Uterus (tissue), 2 donors: ENCODE measurements around the gene ABHD16B.

Experiments
- POLR2A ChIP-seq, 2 donors: fragments of 450-650 bp; IDR thresholded peaks; one replicate each; pipeline ENCODE4 v1.6.1; 2016; ENCODE audit warnings: antibody characterized with exemption in 2 of 2, mild to moderate bottlenecking in 1 of 2, moderate library complexity in 1 of 2
- TF ChIP-seq, protein P1 (sequence below), 4 experiments: fragments of 200-600 bp in 2 of 4; fragments of 450-650 bp in 2 of 4; sonication (generic) in 2 of 4; IDR thresholded peaks; one replicate each; pipeline ENCODE4 v1.5.1; 2016 to 2019; ENCODE audit warnings: antibody characterized with exemption in 4 of 4, mild to moderate bottlenecking in 2 of 4, moderate library complexity in 1 of 4

DNA sequence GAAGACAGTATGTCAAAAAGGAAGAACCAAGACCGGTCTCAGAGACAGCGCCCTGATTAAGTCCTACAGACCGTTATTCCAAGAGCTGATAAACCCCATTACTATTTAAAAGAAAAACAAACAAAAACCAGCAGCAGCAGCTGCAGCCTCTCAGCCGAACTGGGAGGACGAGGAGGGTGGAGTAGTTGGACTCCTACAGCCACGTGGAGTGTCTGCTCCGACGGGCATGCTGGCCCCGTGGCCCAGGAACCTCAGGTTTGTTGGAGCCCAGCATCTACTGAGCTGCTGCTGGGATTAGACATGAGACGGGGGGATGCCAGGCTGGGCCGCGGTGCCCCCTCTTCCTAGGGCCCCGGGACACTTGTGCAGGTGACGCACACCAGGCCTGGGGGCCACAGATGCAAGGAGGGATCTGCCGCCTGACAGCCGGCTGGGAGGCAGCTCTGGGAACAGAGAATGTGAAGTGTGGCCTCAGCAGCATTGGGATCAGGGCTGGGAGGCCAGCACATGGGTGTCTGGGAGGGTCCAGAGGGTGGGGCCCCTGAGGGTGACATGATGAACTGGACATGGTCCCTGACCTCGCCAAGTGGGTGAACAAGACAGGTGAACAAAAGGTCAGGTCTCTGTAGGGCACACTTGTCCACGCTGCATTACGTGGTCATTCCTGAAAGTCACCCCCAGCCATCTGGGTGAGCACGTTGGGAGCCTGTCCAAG is 27.4 kb upstream of the ABHD16B start:
- TF ChIP-seq, protein P1, sequence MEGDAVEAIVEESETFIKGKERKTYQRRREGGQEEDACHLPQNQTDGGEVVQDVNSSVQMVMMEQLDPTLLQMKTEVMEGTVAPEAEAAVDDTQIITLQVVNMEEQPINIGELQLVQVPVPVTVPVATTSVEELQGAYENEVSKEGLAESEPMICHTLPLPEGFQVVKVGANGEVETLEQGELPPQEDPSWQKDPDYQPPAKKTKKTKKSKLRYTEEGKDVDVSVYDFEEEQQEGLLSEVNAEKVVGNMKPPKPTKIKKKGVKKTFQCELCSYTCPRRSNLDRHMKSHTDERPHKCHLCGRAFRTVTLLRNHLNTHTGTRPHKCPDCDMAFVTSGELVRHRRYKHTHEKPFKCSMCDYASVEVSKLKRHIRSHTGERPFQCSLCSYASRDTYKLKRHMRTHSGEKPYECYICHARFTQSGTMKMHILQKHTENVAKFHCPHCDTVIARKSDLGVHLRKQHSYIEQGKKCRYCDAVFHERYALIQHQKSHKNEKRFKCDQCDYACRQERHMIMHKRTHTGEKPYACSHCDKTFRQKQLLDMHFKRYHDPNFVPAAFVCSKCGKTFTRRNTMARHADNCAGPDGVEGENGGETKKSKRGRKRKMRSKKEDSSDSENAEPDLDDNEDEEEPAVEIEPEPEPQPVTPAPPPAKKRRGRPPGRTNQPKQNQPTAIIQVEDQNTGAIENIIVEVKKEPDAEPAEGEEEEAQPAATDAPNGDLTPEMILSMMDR (IDR thresholded peaks at IDR 0.05): no peak
- no peak for TF ChIP-seq POLR2A (IDR thresholded peaks at IDR 0.05)
